Astrocyte (in vitro differentiated cells and primary cell): ENCODE data around the gene NAT14. TPM values are rescaled to one million over a fixed set of nuclear protein-coding genes. Genes with fewer than 3 reads are reported as not detected.
A peak's percentile ranks its signal among the peaks of the same experiment; 100 is the strongest.

Source experiments
- DNase-seq: peaks from one replicate; pipeline ENCODE4 v3.0.0-alpha.2; 2010; ENCODE audit warnings: low read depth
- FAIRE-seq: peaks from 2 replicates; lab custom pipeline; 2011; peaks lifted over from hg19 to GRCh38; lab: Jason Lieb, UNC
- H2AFZ ChIP-seq: 2 replicates; pipeline ENCODE4 v1.6.0; 2012; ENCODE audit warnings: low read depth, low read length, inconsistent platforms
- H3K27ac ChIP-seq: 2 replicates; pipeline ENCODE4 v1.5.1; 2011; ENCODE audit warnings: low read depth, low read length, inconsistent platforms
- H3K27me3 ChIP-seq: 2 replicates; pipeline ENCODE4 v1.6.0; 2011; ENCODE audit warnings: low read length, inconsistent platforms; ENCODE audit not compliant: insufficient read depth
- H3K36me3 ChIP-seq: 2 replicates; pipeline ENCODE4 v1.5.1; 2011; ENCODE audit warnings: low read length, inconsistent platforms; ENCODE audit not compliant: insufficient read depth
- H3K4me1 ChIP-seq: 2 replicates; pipeline ENCODE4 v1.5.1; 2011; ENCODE audit warnings: low read length, inconsistent platforms; ENCODE audit not compliant: insufficient read depth
- H3K4me2 ChIP-seq: 2 replicates; pipeline ENCODE4 v1.6.0; 2012; ENCODE audit warnings: low read length, inconsistent platforms
- H3K4me3 ChIP-seq: 2 replicates; pipeline ENCODE4 v1.5.1; 2011; ENCODE audit warnings: low read depth, mild to moderate bottlenecking, low read length, inconsistent platforms; ENCODE audit not compliant: insufficient read depth
- H3K79me2 ChIP-seq: 2 replicates; pipeline ENCODE4 v1.6.0; 2012; ENCODE audit warnings: mild to moderate bottlenecking, low read length, inconsistent platforms; ENCODE audit not compliant: insufficient read depth
- H3K9ac ChIP-seq: 2 replicates; pipeline ENCODE4 v1.6.0; 2012; ENCODE audit warnings: mild to moderate bottlenecking, low read length, inconsistent platforms
- H3K9me3 ChIP-seq: 2 replicates; pipeline ENCODE4 v1.5.1; 2012; ENCODE audit warnings: low read depth, mild to moderate bottlenecking, low read length, inconsistent platforms; ENCODE audit not compliant: insufficient read depth
- H4K20me1 ChIP-seq: 2 replicates; pipeline ENCODE4 v1.6.0; 2012; ENCODE audit warnings: low read length, inconsistent platforms; ENCODE audit not compliant: insufficient read depth
- H3K27ac Mint-ChIP-seq: one replicate; pipeline ENCODE4 v1.8.0; 2021; ENCODE audit warnings: mild to moderate bottlenecking, mixed read lengths; ENCODE audit not compliant: unreplicated experiment
- H3K27me3 Mint-ChIP-seq: one replicate; pipeline ENCODE4 v1.8.0; 2021; ENCODE audit warnings: low read depth, mixed read lengths; ENCODE audit not compliant: unreplicated experiment
- H3K36me3 Mint-ChIP-seq: one replicate; pipeline ENCODE4 v1.8.0; 2021; ENCODE audit warnings: low read depth, mixed read lengths; ENCODE audit not compliant: unreplicated experiment
- H3K4me1 Mint-ChIP-seq: one replicate; pipeline ENCODE4 v1.8.0; 2021; ENCODE audit warnings: low read depth, mixed read lengths; ENCODE audit not compliant: unreplicated experiment
- H3K4me3 Mint-ChIP-seq: one replicate; pipeline ENCODE4 v1.8.0; 2021; ENCODE audit warnings: mild to moderate bottlenecking, moderate library complexity, mixed read lengths; ENCODE audit not compliant: unreplicated experiment
- H3K9me3 Mint-ChIP-seq: one replicate; pipeline ENCODE4 v1.8.0; 2021; ENCODE audit warnings: mild to moderate bottlenecking, mixed read lengths; ENCODE audit not compliant: unreplicated experiment
- CTCF ChIP-seq: IDR thresholded peaks from 2 replicates; pipeline ENCODE4 v1.5.1; 2011; ENCODE audit warnings: low read depth, mild to moderate bottlenecking, inconsistent platforms, low read length, moderate library complexity; ENCODE audit not compliant: insufficient read depth
- EZH2 ChIP-seq: IDR thresholded peaks from 2 replicates; pipeline ENCODE4 v1.6.1; 2012; ENCODE audit warnings: mild to moderate bottlenecking, low read length, inconsistent platforms; ENCODE audit not compliant: insufficient read depth
- total RNA-seq: library from RNA; stranded (reverse); gene quantifications from 2 replicates; pipeline ENCODE4 v1.2.1, GENCODE V29; 2021

NAT14 gene
- total RNA-seq, 1 donor from 2014 or later, result 71.2 TPM

GRCh38 chr19:55452749-55453346 lies 32.1 kb upstream of the NAT14 start:
- Mint-ChIP-seq H3K27ac (no peak overlapping the region), H3K4me3 (no peak overlapping the region), H3K36me3 (peaks cover 10% of the 10 kb centered on the region), H3K4me1 (no peaks in the 10 kb centered on the region), H3K27me3 (peaks cover 15% of the 10 kb centered on the region), H3K9me3 (peaks cover 3% of the 10 kb centered on the region)
- Histone ChIP-seq H3K79me2 (no peaks in the 10 kb centered on the region), H3K36me3 (no peaks in the 10 kb centered on the region), H3K9me3 (no peaks in the 10 kb centered on the region), H3K4me2 (peak overlapping the region; percentile 66), H3K27ac (no peak overlapping the region), H4K20me1 (peaks cover 30% of the 10 kb centered on the region), H3K27me3 (peaks cover 16% of the 10 kb centered on the region), H3K4me1 (no peaks in the 10 kb centered on the region), H3K9ac (no peak overlapping the region), H3K4me3 (no peak overlapping the region), H2AFZ (no peak overlapping the region)
- TF ChIP-seq EZH2 (no peak), CTCF (no peak)
- peak; percentile 59 for DNase-seq
- no peak for FAIRE-seq

GRCh38 chr19:55453511-55454260 lies 31.3 kb upstream of the NAT14 start:
- no peak overlapping the region for H3K27ac ChIP-seq
- DNase-seq, result no peak
- H3K9me3 ChIP-seq, result no peaks in the 10 kb centered on the region
- Mint-ChIP-seq H3K27ac (no peak overlapping the region), H3K27me3 (peaks cover 15% of the 10 kb centered on the region), H3K36me3 (peaks cover 10% of the 10 kb centered on the region), H3K4me3 (peak overlapping the region; percentile 12), H3K4me1 (no peaks in the 10 kb centered on the region), H3K9me3 (peaks cover 3% of the 10 kb centered on the region)
- H3K4me1 ChIP-seq, result no peaks in the 10 kb centered on the region
- H2AFZ ChIP-seq, result no peak overlapping the region
- no peak overlapping the region for H3K4me2 ChIP-seq
- H3K4me3 ChIP-seq, result no peak overlapping the region
- H3K27me3 ChIP-seq, result peaks cover 16% of the 10 kb centered on the region
- no peak for FAIRE-seq
- TF ChIP-seq EZH2 (no peak), CTCF (no peak)
- H3K36me3 ChIP-seq, result no peaks in the 10 kb centered on the region
- H3K9ac ChIP-seq, result no peak overlapping the region
- peaks cover 4% of the 10 kb centered on the region for H3K79me2 ChIP-seq
- peaks cover 36% of the 10 kb centered on the region for H4K20me1 ChIP-seq
